OCI-LY7 (cell line): ENCODE measurements around the gene HRNR.

Source experiments
- EZH2phosphoT487 ChIP-seq: fragments of 200-600 bp; sonication (generic); IDR thresholded peaks from 2 replicates; pipeline ENCODE4 v1.6.1; 2018; ENCODE audit warnings: low read depth, borderline replicate concordance, mild to moderate bottlenecking, mixed run types, antibody characterized with exemption, low read length, moderate library complexity, mixed read lengths
- TF ChIP-seq, protein P1 (sequence below): fragments of 200-600 bp; sonication (generic); conservative IDR thresholded peaks from 2 replicates; pipeline ENCODE4 v1.5.1; 2014; ENCODE audit warnings: mild to moderate bottlenecking, antibody characterized with exemption, low read length, moderate library complexity, mixed read lengths

- TF ChIP-seq, protein P1, sequence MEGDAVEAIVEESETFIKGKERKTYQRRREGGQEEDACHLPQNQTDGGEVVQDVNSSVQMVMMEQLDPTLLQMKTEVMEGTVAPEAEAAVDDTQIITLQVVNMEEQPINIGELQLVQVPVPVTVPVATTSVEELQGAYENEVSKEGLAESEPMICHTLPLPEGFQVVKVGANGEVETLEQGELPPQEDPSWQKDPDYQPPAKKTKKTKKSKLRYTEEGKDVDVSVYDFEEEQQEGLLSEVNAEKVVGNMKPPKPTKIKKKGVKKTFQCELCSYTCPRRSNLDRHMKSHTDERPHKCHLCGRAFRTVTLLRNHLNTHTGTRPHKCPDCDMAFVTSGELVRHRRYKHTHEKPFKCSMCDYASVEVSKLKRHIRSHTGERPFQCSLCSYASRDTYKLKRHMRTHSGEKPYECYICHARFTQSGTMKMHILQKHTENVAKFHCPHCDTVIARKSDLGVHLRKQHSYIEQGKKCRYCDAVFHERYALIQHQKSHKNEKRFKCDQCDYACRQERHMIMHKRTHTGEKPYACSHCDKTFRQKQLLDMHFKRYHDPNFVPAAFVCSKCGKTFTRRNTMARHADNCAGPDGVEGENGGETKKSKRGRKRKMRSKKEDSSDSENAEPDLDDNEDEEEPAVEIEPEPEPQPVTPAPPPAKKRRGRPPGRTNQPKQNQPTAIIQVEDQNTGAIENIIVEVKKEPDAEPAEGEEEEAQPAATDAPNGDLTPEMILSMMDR = no peak
- TF ChIP-seq EZH2phosphoT487 = no peak
Observed at GRCh38 chr1:152164517-152165136, 59.4 kb downstream of the HRNR start.
